ENCODE results near the gene IMMP2L. TPM values are rescaled to one million over a fixed set of nuclear protein-coding genes. Genes with fewer than 3 reads are reported as not detected.

Gene IMMP2L
- total RNA-seq, 4 donors from 2014 or later = 19.0 to 37.2 (median 21.3) TPM

DNA sequence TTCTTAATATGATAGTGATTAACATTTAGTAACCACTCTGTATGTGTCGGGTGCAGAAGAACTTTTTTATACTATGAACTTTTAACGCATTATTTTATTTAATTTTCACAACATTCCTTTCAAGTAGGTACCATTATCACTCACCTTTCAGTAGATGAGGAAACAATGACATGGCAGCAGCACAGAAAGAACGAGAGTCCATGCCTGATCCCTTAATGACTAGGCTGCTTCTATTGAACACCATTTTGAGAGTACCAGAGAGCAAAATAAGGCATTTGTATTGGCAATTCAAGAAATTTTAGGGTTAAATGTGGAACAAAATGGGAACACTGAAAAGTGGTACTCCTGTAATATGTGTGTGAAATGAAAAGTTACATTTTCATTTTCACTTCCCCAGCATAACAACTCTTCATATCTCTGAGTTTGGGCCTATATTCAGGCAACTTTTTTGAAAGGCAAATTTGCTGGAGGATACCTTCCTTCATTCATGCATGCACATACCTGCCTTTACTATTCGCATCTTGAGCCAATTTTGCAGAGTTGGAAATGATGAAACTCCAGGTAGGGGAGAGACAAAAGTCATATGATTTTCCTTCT is 458.5 kb downstream of the IMMP2L start:
- TF ChIP-seq CTCF (IDR thresholded peaks at IDR 0.05; ENCODE audit: low read depth) = no peak

- no peak for TF ChIP-seq CTCF (IDR thresholded peaks at IDR 0.05; ENCODE audit: low read depth)
These were observed 459.2 kb downstream of the IMMP2L start for GRCh38 chr7:111103136-111103535.

DNA sequence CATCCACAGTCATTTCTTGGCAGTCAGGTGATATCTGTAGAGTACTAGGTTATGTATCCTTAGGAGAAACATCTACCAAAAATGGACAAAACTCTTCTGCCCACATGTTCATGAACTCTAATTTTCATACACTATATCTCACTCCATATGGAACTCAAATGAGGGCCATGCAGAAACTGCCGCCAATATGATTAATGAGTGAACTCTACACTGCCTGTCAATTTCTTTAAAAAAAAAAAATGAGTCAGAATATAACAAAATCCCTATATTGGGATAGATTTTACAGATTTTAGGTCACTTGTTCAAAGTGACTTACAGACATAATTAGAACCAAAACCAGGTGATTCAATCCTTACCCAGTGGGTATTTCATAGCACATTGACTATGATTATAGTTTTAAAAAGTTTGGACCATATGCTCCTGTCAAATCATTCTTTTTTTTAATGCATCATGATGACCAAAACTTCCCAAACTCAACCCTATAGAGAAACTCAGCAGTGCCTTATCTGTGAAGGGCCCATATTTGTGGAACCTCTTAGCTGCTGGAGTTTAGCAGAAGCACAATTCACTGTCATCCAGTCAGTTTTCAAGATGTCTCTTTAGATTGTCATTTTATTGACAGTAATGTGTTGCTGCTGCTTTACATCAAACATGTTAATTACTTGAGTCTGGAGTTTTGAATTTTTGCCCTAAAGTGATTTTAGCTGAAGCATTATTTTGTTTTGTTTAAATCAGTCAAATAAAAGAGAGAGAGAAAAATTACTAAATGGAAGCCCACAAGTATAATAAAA is 460.2 kb downstream of the IMMP2L start:
- no peak for TF ChIP-seq CTCF (IDR thresholded peaks at IDR 0.05; ENCODE audit: low read depth)

GRCh38 chr7:111098926-111099250 is 463.4 kb downstream of the IMMP2L start:
- no peak for TF ChIP-seq CTCF (IDR thresholded peaks at IDR 0.05; ENCODE audit: low read depth)

GRCh38 chr7:111098011-111098925 is 464.0 kb downstream of the IMMP2L start:
- no peak for TF ChIP-seq CTCF (IDR thresholded peaks at IDR 0.05; ENCODE audit: low read depth)

DNA sequence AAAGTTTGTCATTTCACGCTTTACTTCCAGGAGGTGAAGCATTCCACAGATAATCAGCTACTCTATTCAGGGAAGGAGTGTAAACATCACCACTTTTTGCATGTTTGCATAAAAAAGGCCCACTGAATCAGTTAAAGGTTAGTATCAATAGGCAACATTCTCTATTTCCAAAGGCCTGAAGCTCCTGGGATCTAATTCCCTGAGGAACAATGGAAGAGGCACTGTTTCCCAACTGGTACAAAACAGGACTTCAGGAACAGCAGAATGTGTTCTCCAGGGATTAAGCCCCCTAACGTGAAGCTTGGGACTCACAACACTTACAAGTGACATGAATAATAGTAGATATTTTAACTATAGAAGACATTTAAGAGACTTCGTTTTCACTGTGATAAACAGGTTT is 465.3 kb downstream of the IMMP2L start:
- TF ChIP-seq CTCF (IDR thresholded peaks at IDR 0.05; ENCODE audit: low read depth) = no peak

GRCh38 chr7:111094419-111094818 is 467.9 kb downstream of the IMMP2L start:
- TF ChIP-seq CTCF (IDR thresholded peaks at IDR 0.05; ENCODE audit: low read depth) = no peak

All from subcutaneous adipose tissue (tissue), 4 donors.